BE2C (cell line): ENCODE data around the gene CCDC33.

Experiments
- DNase-seq: peaks from one replicate; pipeline ENCODE4 v3.0.0-alpha.2; 2020
- H3K27me3 ChIP-seq: fragments of 250-450 bp; sonication (Bioruptor Pico); 2 replicates; pipeline ENCODE4 v1.5.1; 2020; ENCODE audit warnings: mild to moderate bottlenecking
- H3K36me3 ChIP-seq: fragments of 250-450 bp; sonication (Bioruptor Pico); 2 replicates; pipeline ENCODE4 v1.5.1; 2020; ENCODE audit warnings: mild to moderate bottlenecking
- H3K4me1 ChIP-seq: fragments of 250-450 bp; sonication (Bioruptor Pico); 2 replicates; pipeline ENCODE4 v1.5.1; 2020
- H3K4me3 ChIP-seq: 2 replicates; pipeline ENCODE4 v1.5.1; 2011; ENCODE audit warnings: low read depth, low read length
- H3K9me3 ChIP-seq: fragments of 250-450 bp; sonication (Bioruptor Pico); 2 replicates; pipeline ENCODE4 v1.5.1; 2020
- CTCF ChIP-seq: IDR thresholded peaks from 2 replicates; pipeline ENCODE4 v1.5.1; 2012; ENCODE audit warnings: mild to moderate bottlenecking, low read depth, low read length

Gene CCDC33

DNA sequence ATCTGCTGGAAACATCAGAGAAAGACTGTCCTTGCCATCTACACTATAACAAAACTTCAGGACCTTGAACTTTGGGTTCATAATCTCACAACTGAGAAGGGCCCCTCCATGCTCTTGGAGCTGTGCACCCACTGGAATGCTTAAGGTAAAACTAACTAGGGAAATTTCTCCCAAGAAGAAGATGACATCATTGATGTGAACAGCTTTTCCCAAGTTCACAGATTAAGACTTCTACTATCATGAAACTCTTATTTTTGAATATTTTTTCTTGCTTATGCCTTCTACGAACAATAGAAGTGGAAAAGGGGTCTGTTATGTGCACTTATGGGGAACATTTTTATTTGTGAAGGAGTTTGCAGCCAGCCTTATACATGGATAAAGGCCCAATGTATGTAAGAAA is 126.4 kb downstream of the CCDC33 start:
- H3K9me3 ChIP-seq, result no peaks in the 10 kb centered on the region
- H3K27me3 ChIP-seq, result no peaks in the 10 kb centered on the region
- TF ChIP-seq CTCF, result no peak
- H3K4me3 ChIP-seq, result no peak overlapping the region
- no peak for DNase-seq
- no peaks in the 10 kb centered on the region for H3K4me1 ChIP-seq
- H3K36me3 ChIP-seq, result no peaks in the 10 kb centered on the region

GRCh38 chr15:74364936-74365597 is 128.9 kb downstream of the CCDC33 start:
- Histone ChIP-seq H3K36me3 (no peaks in the 10 kb centered on the region), H3K9me3 (no peaks in the 10 kb centered on the region), H3K4me3 (no peak overlapping the region), H3K4me1 (no peaks in the 10 kb centered on the region), H3K27me3 (no peaks in the 10 kb centered on the region)
- no peak for TF ChIP-seq CTCF
- no peak for DNase-seq

- H3K9me3 ChIP-seq, result no peaks in the 10 kb centered on the region
- no peaks in the 10 kb centered on the region for H3K36me3 ChIP-seq
- no peak overlapping the region for H3K4me3 ChIP-seq
- no peak for DNase-seq
- no peaks in the 10 kb centered on the region; the same call in 1 of the 2 replicates for H3K27me3 ChIP-seq
- no peaks in the 10 kb centered on the region for H3K4me1 ChIP-seq
- TF ChIP-seq CTCF, result no peak
Measured at GRCh38 chr15:74365598-74366445, 129.7 kb downstream of the CCDC33 start.

- TF ChIP-seq CTCF, result no peak
- no peaks in the 10 kb centered on the region; the same call in 1 of the 2 replicates for H3K27me3 ChIP-seq
Measured at GRCh38 chr15:74367296-74367854, 131.2 kb downstream of the CCDC33 start, which contains the start of gene CYP11A1. Gene CYP11A1 (minus strand): TSS chr15:74367646. CDS start chr15:74367585, 61 bp downstream.

GRCh38 chr15:74368121-74368520 is 132.0 kb downstream of the CCDC33 start:
- Histone ChIP-seq H3K4me1 (0 out of 2 replicates have a peak, but pooled peaks cover under 1% of the 10 kb centered on the region), H3K27me3 (no peaks in the 10 kb centered on the region; the same call in 1 of the 2 replicates), H3K36me3 (no peaks in the 10 kb centered on the region), H3K9me3 (no peaks in the 10 kb centered on the region), H3K4me3 (no peak overlapping the region)
- DNase-seq, result no peak
- TF ChIP-seq CTCF, result no peak

More at GRCh38 chr15:74367296-74367854, 131.2 kb downstream of the CCDC33 start, which contains the start of gene CYP11A1:
- no peak within 1 kb of the TSS for H3K4me3 ChIP-seq
- DNase-seq, result no peak
- no peaks in the 10 kb centered on the region for H3K36me3 ChIP-seq
- no peaks in the 10 kb centered on the region for H3K4me1 ChIP-seq
- H3K9me3 ChIP-seq, result no peaks in the 10 kb centered on the region
